HG03039 (cell line): ENCODE data around the gene KCNT2.
A peak's percentile ranks its signal among the peaks of the same experiment; 100 is the strongest.

ENCODE experiments used
- ATAC-seq: cut with Tn5 transposase; IDR thresholded peaks from one replicate; pipeline ENCODE4 v1.9.1; 2021; ENCODE audit warnings: mild to moderate bottlenecking, moderate library complexity; ENCODE audit not compliant: unreplicated experiment

KCNT2 gene

DNA sequence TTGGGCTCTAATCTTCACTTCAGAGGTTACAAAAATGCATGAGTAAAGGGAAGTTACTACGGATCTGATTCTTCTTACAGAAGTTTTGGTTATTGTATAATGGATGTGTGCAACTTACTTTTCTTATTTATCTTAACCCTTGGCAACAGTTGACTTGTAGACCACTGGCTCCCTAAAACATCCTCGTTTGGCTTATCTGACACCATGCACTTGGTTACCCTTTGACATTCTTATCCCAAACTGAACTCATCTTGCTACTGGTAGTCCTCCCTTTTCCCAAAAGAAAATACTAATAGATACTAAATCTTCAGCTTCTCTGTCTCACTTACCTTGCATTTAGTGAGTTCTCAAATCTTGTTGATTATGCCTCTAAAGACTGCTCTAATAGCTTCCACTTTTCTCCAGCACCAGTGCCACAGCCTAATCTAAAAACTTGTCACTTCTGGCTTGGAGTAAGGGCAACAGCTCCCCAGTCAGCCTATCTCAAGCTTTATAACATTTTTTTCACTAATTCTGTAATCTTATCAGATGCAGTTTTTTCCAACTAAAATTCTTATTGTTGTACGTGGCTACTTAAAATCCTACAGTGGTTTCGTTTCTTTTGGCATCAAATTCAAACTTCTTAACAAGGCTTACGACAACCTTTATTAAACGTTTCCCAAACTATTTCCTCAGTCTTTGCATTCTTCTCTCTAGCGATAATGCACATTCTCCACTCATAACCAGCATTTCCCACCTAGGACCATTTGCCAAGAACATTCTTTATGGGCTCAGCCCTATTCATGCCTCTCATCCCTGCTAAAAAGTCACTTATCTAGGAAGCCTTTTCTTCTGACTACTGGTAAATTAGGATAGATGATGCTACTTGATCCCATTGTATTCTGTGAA lies 204.2 kb downstream of the KCNT2 start:
- no peak for ATAC-seq

GRCh38 chr1:196401891-196402290 lies 206.3 kb downstream of the KCNT2 start:
- no peak for ATAC-seq

DNA sequence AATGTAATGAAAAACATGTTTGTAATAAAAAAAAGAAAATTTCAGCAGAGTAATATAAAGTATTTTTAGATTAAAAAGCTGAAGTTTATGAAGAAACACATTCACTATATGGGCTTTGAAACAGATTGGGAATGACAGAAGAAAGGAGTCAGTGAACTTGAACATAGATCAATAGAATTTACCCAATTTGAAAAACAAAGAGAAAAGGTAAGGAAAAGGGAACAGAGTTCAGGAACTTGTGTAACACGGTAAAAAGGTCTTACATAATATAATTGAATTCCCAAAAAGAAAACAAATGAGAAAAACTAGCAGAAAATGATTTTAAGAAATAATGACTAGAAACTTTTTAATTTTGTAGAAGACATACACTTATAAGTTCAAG lies 206.8 kb downstream of the KCNT2 start:
- ATAC-seq = no peak

DNA sequence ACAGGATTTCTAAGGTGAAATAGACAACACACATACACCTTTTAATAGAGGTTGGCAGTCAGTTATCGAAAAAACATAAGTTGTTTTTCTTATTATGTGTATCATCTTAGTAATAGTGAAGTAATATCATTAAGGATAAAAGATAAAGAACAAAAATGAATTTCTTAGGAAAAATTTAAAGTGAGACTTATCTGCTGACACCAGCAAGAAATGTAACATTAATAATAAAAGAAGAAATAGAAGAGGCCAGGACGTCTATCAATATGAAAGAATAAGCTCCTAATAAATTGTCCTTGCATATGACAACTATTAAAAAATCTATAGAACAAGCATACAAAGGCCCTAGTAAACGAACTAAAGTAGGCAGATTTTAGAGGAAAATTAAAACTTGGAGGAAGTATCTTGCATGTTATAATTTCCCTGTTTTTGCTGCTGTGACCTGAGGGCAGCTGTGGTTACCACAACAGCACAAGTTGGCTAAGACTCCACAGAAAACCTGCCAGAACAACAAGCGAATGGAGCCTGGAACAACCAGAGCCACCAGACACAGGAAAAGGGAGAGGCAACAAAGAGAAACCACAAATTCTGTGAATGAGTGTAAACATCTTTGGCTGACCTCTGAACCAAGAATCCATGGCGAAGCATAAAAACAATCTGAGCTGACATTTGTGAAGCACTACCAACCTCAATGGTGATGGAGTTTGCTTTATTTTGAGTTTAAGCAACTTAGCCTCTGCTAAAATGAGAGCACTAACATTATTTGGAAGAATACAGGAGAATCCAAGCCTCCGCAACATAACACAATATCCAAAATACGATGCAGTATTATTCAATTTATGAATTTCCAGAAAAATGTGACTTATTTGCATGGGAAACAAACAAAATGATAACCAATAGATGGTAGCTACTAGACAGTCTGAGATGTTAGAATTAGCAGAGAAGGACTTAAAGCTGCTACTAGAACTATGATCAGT lies 207.5 kb downstream of the KCNT2 start:
- ATAC-seq = no peak

DNA sequence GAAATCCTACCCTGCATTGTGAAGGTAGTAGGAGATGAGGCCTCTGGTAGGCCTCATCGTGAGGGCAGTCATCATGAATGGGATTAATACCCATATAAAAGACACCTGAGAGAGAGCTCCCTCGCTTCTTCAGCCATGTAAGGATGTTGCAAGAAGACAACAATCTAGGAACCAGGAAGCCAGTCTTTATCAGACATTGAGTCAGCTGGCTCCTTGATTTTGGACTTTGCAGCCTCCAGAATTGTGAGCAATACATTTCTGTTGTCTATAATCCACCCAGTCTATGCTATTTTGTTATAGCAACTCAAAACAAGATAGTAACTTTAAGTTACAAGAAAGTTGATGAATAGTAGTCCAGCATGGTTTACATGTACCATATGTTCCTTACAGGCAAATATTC lies 208.5 kb downstream of the KCNT2 start:
- no peak for ATAC-seq

GRCh38 chr1:196393742-196394141 lies 214.5 kb downstream of the KCNT2 start:
- ATAC-seq = no peak

GRCh38 chr1:196393282-196393681 lies 215.0 kb downstream of the KCNT2 start:
- ATAC-seq = no peak

GRCh38 chr1:196387766-196388165 lies 220.5 kb downstream of the KCNT2 start:
- ATAC-seq = no peak

DNA sequence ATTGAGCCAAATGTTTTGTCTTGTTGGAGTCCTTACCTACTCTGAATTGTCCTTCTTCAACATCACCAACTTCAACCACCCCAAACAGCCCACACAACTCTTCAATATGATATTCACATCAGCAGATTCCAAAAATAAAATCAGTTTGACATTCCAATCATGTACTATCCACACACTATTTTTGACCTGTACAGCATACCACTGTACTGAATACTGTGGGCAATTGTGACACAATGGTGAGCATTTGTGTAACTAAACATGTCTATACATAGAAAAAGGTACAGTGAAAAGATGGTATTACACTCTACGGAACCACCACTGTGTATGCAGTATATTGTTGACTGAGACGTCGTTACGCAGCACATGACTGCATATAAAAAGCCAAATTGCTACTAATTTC lies 223.1 kb downstream of the KCNT2 start:
- ATAC-seq = no peak

DNA sequence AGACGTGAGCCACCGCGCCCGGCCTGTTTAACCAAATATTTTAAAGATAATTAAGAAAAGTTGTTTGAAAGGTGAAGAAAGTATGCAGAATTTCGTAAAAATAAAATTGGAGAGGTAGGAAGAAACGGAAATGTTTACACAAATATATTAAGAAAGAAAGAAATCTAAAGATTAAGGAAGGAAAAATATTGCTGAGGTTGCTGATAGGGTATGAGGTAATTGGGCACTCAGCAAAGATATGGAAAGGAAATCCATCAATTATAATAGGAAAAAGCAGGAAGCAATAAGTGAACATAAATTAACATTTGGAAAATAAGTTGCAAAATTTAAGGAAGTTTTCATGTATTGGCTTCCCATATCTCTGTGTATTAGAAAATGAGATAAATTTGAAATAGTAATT lies 225.9 kb downstream of the KCNT2 start:
- no peak for ATAC-seq

- no peak for ATAC-seq
These were observed 226.7 kb downstream of the KCNT2 start for GRCh38 chr1:196381544-196381943.

GRCh38 chr1:196380316-196380715 lies 227.9 kb downstream of the KCNT2 start:
- no peak for ATAC-seq

DNA sequence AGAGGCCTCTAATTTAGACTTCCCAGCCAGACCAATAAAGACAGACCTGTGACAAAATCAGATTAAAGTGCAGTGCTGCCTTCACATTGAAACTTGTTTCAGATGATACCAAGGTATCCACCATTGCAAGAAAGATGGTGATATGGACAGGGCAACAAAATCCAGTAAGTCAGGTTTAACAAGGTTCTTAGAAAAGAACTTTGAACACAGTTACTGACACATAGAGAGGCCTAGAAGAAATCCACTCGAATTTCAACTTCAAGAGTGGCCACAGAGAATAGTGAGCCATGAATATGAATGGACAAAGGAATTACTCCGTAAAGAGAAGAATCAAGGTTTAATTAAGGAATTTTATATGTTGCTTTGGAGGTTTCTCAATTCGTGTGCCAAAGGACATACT lies 230.4 kb downstream of the KCNT2 start:
- ATAC-seq = no peak

DNA sequence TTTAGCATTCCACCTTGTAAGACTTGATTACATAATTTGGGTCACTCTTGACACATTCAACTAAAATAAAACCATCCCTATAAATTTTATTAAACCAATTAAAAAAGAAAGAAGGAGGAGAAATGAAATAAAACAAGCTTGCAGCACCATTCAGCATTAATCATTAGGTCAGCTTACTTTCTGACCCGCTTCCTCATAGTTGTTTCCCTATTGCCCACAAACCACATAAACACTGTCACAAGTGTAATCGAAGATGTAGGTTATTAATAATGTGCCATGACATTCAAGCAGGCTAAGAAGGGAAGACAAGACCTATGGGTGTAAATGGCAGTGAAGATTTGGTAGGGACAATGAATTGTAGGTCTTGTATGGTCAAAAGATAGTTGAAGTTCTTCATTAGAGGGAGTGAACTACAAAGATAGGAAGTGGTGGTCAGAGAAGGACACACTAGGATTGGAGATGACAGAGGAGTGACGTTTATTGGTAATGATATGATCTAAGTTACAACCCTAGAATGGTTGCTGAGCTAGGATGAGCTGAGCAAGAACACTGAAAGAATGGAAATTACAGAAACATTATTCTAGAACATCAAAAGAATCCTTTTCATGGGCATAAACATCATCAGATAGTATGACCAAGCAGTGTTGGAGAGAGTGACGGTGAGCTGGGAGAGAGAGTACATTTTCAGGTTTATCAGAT lies 231.5 kb downstream of the KCNT2 start:
- no peak for ATAC-seq

DNA sequence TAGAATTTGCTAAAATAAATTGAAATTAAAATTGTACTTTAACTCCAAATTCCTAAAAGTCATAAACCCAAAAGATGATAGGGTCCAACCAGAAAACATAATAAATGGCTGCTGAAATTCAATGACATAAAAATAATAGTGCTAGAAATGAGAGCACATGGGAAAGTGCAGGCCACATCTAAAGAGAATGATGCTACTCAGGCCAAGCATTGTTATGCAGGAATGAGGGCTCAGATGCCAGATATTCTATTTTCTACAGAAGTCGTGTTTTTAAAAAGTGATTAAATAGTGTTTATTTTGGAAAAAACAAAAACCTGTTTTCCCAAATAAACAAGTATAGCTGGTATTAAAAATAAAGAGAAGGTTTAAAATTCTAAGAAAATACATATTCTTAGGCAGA lies 234.4 kb downstream of the KCNT2 start:
- no peak for ATAC-seq

DNA sequence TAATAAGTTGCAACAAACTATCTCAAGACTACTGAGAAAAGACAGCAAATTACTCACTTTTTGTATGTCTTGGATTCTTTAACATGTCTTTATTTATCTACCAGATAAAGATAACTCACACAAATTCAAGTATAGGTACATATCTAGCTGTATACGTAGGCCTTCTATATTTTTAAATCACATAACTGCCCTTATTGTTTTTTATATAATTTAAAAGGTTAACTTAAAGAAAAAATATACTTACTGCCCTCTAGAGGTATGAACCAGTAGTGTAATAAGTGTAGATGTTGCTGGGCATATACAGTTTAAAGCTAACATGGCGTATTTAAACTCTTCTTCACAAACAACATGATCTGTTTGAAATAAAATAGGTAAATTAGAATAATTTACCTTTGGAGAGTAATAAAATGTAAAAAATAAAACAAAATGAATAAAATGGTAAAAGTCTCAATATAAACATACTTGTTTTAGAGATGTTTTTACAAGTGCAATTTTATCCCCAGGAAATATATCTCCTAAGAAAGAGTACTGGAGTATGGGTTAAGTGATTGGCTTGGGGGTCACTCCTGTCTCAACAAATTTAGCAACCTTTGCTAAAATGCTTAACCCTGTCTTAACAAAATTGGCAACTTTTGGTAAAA lies 235.2 kb downstream of the KCNT2 start:
- peak; percentile 79 for ATAC-seq

DNA sequence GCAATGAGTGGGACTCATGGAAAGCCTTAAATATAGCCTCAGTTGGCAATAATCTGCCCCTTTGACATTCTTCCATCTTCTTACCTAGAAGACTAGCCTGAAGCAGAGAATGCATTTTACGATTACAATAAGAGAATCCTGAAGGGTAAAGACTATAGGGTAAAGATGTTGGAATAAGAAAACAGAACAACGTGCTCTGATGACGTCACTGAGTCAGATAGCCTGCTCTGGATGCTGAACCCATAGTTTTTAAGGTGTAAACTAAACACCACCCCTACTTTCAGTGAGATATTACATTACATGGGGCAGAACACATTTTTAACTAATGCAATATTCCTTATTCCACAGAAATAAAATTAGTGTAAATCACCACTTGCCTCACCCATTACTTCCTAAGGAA lies 240.4 kb downstream of the KCNT2 start:
- ATAC-seq = no peak

DNA sequence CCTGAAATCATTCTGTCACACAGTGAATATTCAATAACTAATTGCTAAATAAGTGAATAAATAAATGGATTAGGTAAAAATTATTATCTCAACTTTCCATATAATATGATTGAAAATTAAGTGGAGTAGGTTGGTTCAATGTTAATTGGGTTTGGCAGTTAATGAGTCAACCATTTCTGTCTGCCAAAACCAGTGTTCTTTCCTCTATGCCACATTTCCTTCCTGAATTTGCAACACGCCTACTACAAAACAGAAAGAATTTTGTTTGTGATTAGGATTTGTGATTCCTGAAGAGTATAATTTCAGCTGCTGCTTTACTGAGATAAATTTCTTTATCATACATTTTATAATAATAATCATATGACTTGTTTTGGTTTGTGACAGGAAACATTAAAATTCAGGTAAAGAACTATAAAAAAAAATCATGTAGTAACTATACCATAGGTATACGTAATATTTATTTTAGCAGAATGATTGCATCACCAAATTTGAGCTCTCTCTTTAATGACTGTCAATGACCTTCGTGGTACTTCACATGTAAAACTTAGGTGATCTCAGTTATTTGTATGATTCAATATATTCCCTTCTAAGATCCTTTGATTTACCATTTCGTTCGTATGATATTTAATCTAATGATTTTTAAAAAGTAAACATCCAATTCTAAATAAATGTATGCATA lies 241.3 kb downstream of the KCNT2 start:
- no peak for ATAC-seq

DNA sequence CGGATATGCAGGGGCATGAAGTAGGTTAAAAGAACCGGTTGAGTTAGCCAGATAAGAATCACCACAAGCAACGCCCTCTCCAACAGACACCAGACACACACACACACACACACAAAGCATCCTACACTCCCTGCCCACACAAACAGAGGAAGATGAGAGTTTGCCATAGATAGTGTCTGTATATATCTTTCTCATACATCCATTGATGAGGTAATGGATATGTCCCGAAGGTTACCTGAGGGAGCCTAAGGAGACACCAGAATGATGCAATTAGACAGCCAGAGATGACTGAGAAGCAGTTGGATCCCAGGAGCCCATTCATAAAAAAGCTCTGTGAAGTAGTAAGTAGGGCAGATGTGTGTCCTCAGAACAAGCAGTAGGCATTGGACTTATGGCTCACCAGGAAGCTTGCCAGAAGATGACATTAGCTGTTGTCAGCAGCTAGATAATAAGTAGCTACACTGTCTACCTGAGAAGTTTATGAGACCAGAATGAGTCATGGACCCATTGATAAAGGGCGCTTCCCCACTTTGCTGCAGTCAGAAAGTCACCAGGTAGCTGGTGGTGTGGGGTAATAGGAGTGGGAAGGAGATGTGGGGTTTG lies 247.0 kb downstream of the KCNT2 start:
- no peak for ATAC-seq

DNA sequence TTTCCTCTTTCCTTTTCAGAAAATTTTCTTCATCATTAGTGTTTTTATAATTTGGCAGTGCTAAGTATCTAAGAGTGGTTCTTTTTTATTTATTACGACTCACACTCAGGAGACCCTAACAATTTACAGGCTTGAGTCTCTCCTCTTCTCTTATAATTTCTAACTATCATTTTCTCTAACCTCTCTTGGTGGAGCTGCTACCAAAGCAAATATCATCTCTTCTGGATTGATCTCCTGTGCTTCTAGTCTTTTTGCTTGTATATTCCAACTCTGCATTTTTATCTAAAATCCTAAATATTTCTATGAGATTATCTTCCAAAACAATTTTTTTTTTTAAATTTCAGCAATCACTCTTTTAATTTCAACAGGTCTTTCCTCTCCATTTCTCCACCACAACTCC lies 250.3 kb downstream of the KCNT2 start:
- ATAC-seq = no peak
